ENCODE measurements around the gene DBNDD1. TPM values are rescaled to one million over a fixed set of nuclear protein-coding genes. Genes with fewer than 3 reads are reported as not detected.

Gene DBNDD1
- total RNA-seq, 1 experiment from 2014 or later: 60.2 TPM

DNA sequence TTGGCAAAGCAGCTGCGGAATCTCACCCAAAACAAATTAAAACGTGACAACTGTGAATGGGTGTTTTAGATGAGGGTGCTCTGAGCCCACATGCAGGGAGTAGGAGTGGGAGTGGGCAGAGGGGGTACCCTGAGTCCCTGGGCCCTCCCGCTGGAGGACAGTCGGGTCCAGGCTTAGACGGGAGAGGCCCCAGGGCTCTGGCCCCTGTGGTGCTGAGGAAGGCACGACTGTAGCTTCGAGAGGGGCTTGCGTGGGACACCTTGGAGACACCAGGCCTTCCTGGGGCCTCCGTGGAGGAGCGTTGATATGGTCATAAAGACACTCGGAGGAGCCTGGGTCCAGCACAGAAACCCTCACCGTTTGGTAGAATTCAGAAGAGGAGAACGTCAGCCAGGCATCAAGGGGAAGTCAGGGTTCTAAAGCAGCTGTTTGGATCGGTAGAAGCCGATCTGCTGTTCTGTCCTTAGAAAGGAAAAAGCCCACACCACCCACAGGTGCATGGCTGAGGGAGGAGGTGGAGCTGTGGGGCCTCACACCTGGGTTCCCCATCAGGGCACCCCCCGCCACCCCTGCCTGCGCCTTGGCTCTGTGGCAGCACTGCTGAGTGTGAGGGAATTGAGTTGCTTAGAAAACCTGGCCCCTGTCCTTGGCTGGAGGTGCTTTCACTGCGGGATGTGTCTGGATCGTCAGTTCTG, 18.4 kb downstream of the DBNDD1 start:
- Histone ChIP-seq H3K36me3 (ENCODE audit: control insufficient read depth in 1 of 2, insufficient read depth in 2 of 2, low read length in 2 of 2) (peaks cover 0 to 18% of the 10 kb centered on the region in 2 experiments; a peak in 1 of 4 replicates), H3K4me3 (replicated peaks in 1 of 2; ENCODE audit: low read depth in 1 of 2, low read length in 2 of 2) (no peak overlapping the region), H4K20me1 (ENCODE audit: insufficient read depth) (no peaks in the 10 kb centered on the region; the same call in 1 of the 2 replicates), H3K27me3 (ENCODE audit: insufficient read depth, low read length) (no peaks in the 10 kb centered on the region), H2AFZ (ENCODE audit: low read depth, low read length, poor library complexity, severe bottlenecking) (no peak overlapping the region), H3K9ac (ENCODE audit: low read length) (no peak overlapping the region), H3K4me1 (ENCODE audit: control insufficient read depth in 1 of 2, insufficient read depth in 2 of 2, low read length in 2 of 2) (peaks cover 0 to 17% of the 10 kb centered on the region in 2 experiments; a peak in 3 of 4 replicates), H3K4me2 (ENCODE audit: low read length) (no peak overlapping the region), H3K27ac (ENCODE audit: low read depth, low read length) (no peak overlapping the region), H3K9me2 (ENCODE audit: insufficient read depth) (no peaks in the 10 kb centered on the region), H3K79me2 (ENCODE audit: insufficient read depth, low read length) (0 out of 2 replicates have a peak, but pooled peaks cover 4% of the 10 kb centered on the region), H3K9me3 (ENCODE audit: control insufficient read depth in 1 of 2, insufficient read depth in 1 of 2, low read depth in 1 of 2, low read length in 2 of 2) (peaks cover 0 to 8% of the 10 kb centered on the region in 2 experiments; a peak in 1 of 4 replicates)
- ATAC-seq: no peak
- no peak for DNase-seq (ENCODE audit: low read depth, low spot score)
- ChIA-PET RAD21 (ENCODE audit: low non-redundant PET in 1 of 2, low total read pairs in 2 of 2, uncharacterized antibody in 2 of 2, unreplicated experiment in 2 of 2) (no interaction called here), CTCF (interaction anchor here (1.3 to 1.4 kb wide), 2 partner anchors 11 to 17 kb away, joined by 3 to 6 read pairs; no protein-coding TSS in a partner anchor), POLR2A (no interaction called here)
- BruUV-seq (replicated peaks): no TSS peak
- TF ChIP-seq EZH2 (IDR thresholded peaks at IDR 0.05): no peak
- no peak for TF ChIP-seq SIN3A (IDR thresholded peaks at IDR 0.05; ENCODE audit: low read depth)
- TF ChIP-seq ZNF274 (IDR thresholded peaks at IDR 0.05; ENCODE audit: low read depth, low read length): no peak
- no peak for TF ChIP-seq ZBTB33 (IDR thresholded peaks at IDR 0.05; ENCODE audit: extremely low read depth, insufficient replicate concordance, low read length)
- TF ChIP-seq YY1 (IDR thresholded peaks at IDR 0.05; ENCODE audit: extremely low read depth, insufficient replicate concordance, low read depth, low read length): no peak
- TF ChIP-seq CTCF (IDR thresholded peaks at IDR 0.05 in 2 of 3, conservative IDR thresholded peaks at IDR 0.05 in 1 of 3; ENCODE audit: borderline replicate concordance in 1 of 3, insufficient read depth in 1 of 3, low read depth in 2 of 3, low read length in 2 of 3): no peak
- intact Hi-C loops (cut with micrococcal nuclease): no loop called here
